ENCODE results near the gene PAPSS1.

The PAPSS1 gene

GRCh38 chr4:107570952-107571351, 149.1 kb downstream of the PAPSS1 start:
- H3K4me3 ChIP-seq (ENCODE audit: low read length): no peak overlapping the region
- peak; percentile 56 for DNase-seq (ENCODE audit: low read depth)
- no peak for TF ChIP-seq CTCF (conservative IDR thresholded peaks at IDR 0.05; ENCODE audit: low read depth, low read length)

GRCh38 chr4:107564326-107564725, 155.7 kb downstream of the PAPSS1 start:
- TF ChIP-seq CTCF (conservative IDR thresholded peaks at IDR 0.05; ENCODE audit: low read depth, low read length): no peak
- peak; percentile 60 for DNase-seq (ENCODE audit: low read depth)
- no peak overlapping the region for H3K4me3 ChIP-seq (ENCODE audit: low read length)
